Activated CD4-positive, alpha-beta T cell treated with anti-CD3 and anti-CD28 coated beads for 24 hours (primary cell): ENCODE data around the gene THSD1.
A peak's percentile ranks its signal among the peaks of the same experiment; 100 is the strongest.

Experiments used
- DNase-seq, 2 donors: peaks; one replicate each; pipeline ENCODE4 v3.0.0-alpha.2; 2020; ENCODE audit warnings: low read depth in 2 of 2

Gene THSD1

GRCh38 chr13:52405767-52406494, at the start of gene THSD1:
THSD1 (minus strand) TSS chr13:52406172; CDS start chr13:52402600, 3,572 bp downstream.
- DNase-seq = peak in 1 of 2 donors; percentile 6

GRCh38 chr13:52455677-52456041, 49.7 kb upstream of the THSD1 start:
- peak; percentile 63 to 79 for DNase-seq

GRCh38 chr13:52454820-52455676, 49.1 kb upstream of the THSD1 start, which contains the start of gene CKAP2:
CKAP2 (plus strand) TSS chr13:52455478; CDS start chr13:52455557, 79 bp downstream.
- DNase-seq = peak; percentile 85 to 90

- DNase-seq = no peak
Observed at GRCh38 chr13:52454459-52454819, 48.5 kb upstream of the THSD1 start.

- no peak for DNase-seq
Observed at GRCh38 chr13:52452470-52452869, 46.5 kb upstream of the THSD1 start.

- DNase-seq = no peak
Observed at GRCh38 chr13:52451135-52451804, 45.3 kb upstream of the THSD1 start.

GRCh38 chr13:52450793-52451116, 44.8 kb upstream of the THSD1 start:
- no peak for DNase-seq

GRCh38 chr13:52450012-52450792, 44.2 kb upstream of the THSD1 start, which contains the start of gene VPS36:
VPS36 (minus strand) TSS chr13:52450634; CDS start chr13:52450594, 40 bp downstream.
- DNase-seq = peak; percentile 93 to 95

- DNase-seq = no peak
Observed at GRCh38 chr13:52449331-52450011, 43.5 kb upstream of the THSD1 start.

GRCh38 chr13:52447815-52448552, 42.0 kb upstream of the THSD1 start:
- no peak for DNase-seq

- DNase-seq = no peak
Observed at GRCh38 chr13:52447354-52447753, 41.4 kb upstream of the THSD1 start.

GRCh38 chr13:52446265-52446664, 40.3 kb upstream of the THSD1 start:
- no peak for DNase-seq

GRCh38 chr13:52432456-52432855, 26.5 kb upstream of the THSD1 start:
- DNase-seq = no peak

- no peak for DNase-seq
Observed at GRCh38 chr13:52428295-52428694, 22.3 kb upstream of the THSD1 start.

- no peak for DNase-seq
Observed at GRCh38 chr13:52421216-52421615, 15.2 kb upstream of the THSD1 start.

- no peak for DNase-seq
Observed at GRCh38 chr13:52419080-52419479, 13.1 kb upstream of the THSD1 start.

- no peak for DNase-seq
Observed at GRCh38 chr13:52414963-52415362, 9.0 kb upstream of the THSD1 start.

GRCh38 chr13:52414051-52414450, 8.1 kb upstream of the THSD1 start:
- DNase-seq = no peak

- no peak for DNase-seq
Observed at GRCh38 chr13:52412128-52412527, 6.2 kb upstream of the THSD1 start.

GRCh38 chr13:52411629-52412028, 5.7 kb upstream of the THSD1 start:
- no peak for DNase-seq
